GM23338 (cell line): ENCODE measurements around the gene OIT3. TPM values are rescaled to one million over a fixed set of nuclear protein-coding genes. Genes with fewer than 3 reads are reported as not detected.

Experiments
- ATAC-seq: fragments of 200-7000 bp; cut with Tn5 transposase; 3 replicates; pipeline ENCODE4 v1.9.1; 2020
- DNase-seq: peaks from one replicate; pipeline ENCODE4 v3.0.0-alpha.2; 2015; ENCODE audit warnings: low spot score
- H2AFZ ChIP-seq: fragments of 200-600 bp; sonication (generic); 2 replicates; pipeline ENCODE4 v1.8.0; 2016; ENCODE audit warnings: antibody characterized with exemption, mild to moderate bottlenecking, moderate library complexity
- H3F3A ChIP-seq: fragments of 200-600 bp; sonication (generic); replicated peaks from 2 replicates; pipeline ENCODE4 v1.8.0; 2017; ENCODE audit warnings: antibody characterized with exemption, mixed run types, low read depth
- H3K27ac ChIP-seq: fragments of 200-600 bp; sonication (generic); 2 replicates; pipeline ENCODE4 v1.6.1; 2016; ENCODE audit warnings: low read depth
- H3K27me3 ChIP-seq: fragments of 200-600 bp; sonication (generic); 2 replicates; pipeline ENCODE4 v1.8.0; 2016; ENCODE audit warnings: mild to moderate bottlenecking, mixed run types, moderate library complexity; ENCODE audit not compliant: insufficient read depth
- H3K36me3 ChIP-seq: fragments of 200-600 bp; sonication (generic); 2 replicates; pipeline ENCODE4 v1.8.0; 2016; ENCODE audit warnings: mild to moderate bottlenecking; ENCODE audit not compliant: insufficient read depth
- H3K4me1 ChIP-seq: fragments of 200-600 bp; sonication (generic); 2 replicates; pipeline ENCODE4 v1.8.0; 2016; ENCODE audit warnings: mild to moderate bottlenecking, moderate library complexity; ENCODE audit not compliant: insufficient read depth
- H3K4me2 ChIP-seq: fragments of 200-600 bp; sonication (generic); 2 replicates; pipeline ENCODE4 v1.7.1; 2017; ENCODE audit warnings: mixed run types
- H3K4me3 ChIP-seq: fragments of 200-600 bp; sonication (generic); 2 replicates; pipeline ENCODE4 v1.6.1; 2016; ENCODE audit warnings: mixed run types
- H3K79me2 ChIP-seq: fragments of 200-600 bp; sonication (generic); replicated peaks from 2 replicates; pipeline ENCODE4 v1.8.0; 2017; ENCODE audit warnings: mild to moderate bottlenecking; ENCODE audit not compliant: insufficient read depth
- H3K9me2 ChIP-seq: fragments of 200-600 bp; sonication (generic); 2 replicates; pipeline ENCODE4 v1.8.0; 2017; ENCODE audit not compliant: insufficient read depth
- H4K20me1 ChIP-seq: fragments of 200-600 bp; sonication (generic); replicated peaks from 2 replicates; pipeline ENCODE4 v1.8.0; 2017; ENCODE audit warnings: mild to moderate bottlenecking; ENCODE audit not compliant: insufficient read depth
- H3K27ac Mint-ChIP-seq: 2 replicates; pipeline ENCODE4 v1.8.0; 2020; ENCODE audit warnings: inconsistent platforms, mild to moderate bottlenecking, moderate library complexity, mixed read lengths
- H3K27me3 Mint-ChIP-seq: 3 replicates; pipeline ENCODE4 v1.8.0; 2022; ENCODE audit warnings: low read depth, mild to moderate bottlenecking, moderate library complexity, mixed read lengths, inconsistent platforms; ENCODE audit not compliant: insufficient read depth, poor library complexity
- H3K36me3 Mint-ChIP-seq: 3 replicates; pipeline ENCODE4 v1.8.0; 2021; ENCODE audit warnings: low read depth, mild to moderate bottlenecking, inconsistent platforms, moderate library complexity, mixed read lengths
- H3K4me1 Mint-ChIP-seq: 3 replicates; pipeline ENCODE4 v1.8.0; 2020; ENCODE audit warnings: mild to moderate bottlenecking, inconsistent platforms, mixed read lengths
- H3K4me3 Mint-ChIP-seq: 3 replicates; pipeline ENCODE4 v1.8.0; 2021; ENCODE audit warnings: moderate library complexity, mild to moderate bottlenecking, inconsistent platforms, mixed read lengths
- H3K9me3 Mint-ChIP-seq: 3 replicates; pipeline ENCODE4 v1.8.0; 2020; ENCODE audit warnings: moderate library complexity, mild to moderate bottlenecking, inconsistent platforms, mixed read lengths
- CREB1 ChIP-seq: fragments of 250-450 bp; sonication (Bioruptor Pico); IDR thresholded peaks from 2 replicates; pipeline ENCODE4 v1.5.0; 2020; ENCODE audit warnings: low read depth, mild to moderate bottlenecking, moderate library complexity
- ETS1 ChIP-seq: IDR thresholded peaks from 2 replicates; pipeline ENCODE4 v1.6.1; 2016; ENCODE audit warnings: antibody characterized with exemption
- EZH2 ChIP-seq: fragments of 200-600 bp; sonication (generic); IDR thresholded peaks from one replicate; pipeline ENCODE4 v1.8.0; 2017; ENCODE audit warnings: antibody characterized with exemption, mild to moderate bottlenecking, low read depth; ENCODE audit not compliant: unreplicated experiment
- EZH2phosphoT487 ChIP-seq: fragments of 200-600 bp; sonication (generic); IDR thresholded peaks from one replicate; pipeline ENCODE4 v1.8.1; 2018; ENCODE audit warnings: antibody characterized with exemption; ENCODE audit not compliant: unreplicated experiment
- JUNB ChIP-seq: IDR thresholded peaks from one replicate; pipeline ENCODE4 v1.6.1; 2016; ENCODE audit warnings: antibody characterized with exemption; ENCODE audit not compliant: unreplicated experiment
- NANOG ChIP-seq: IDR thresholded peaks from 2 replicates; pipeline ENCODE4 v1.6.1; 2016; ENCODE audit warnings: antibody characterized with exemption, borderline replicate concordance
- POLR2AphosphoS5 ChIP-seq: IDR thresholded peaks from 2 replicates; pipeline ENCODE4 v1.6.1; 2016; ENCODE audit warnings: antibody characterized with exemption, low read depth
- REST ChIP-seq: IDR thresholded peaks from one replicate; pipeline ENCODE4 v1.6.1; 2018; ENCODE audit warnings: antibody characterized with exemption; ENCODE audit not compliant: unreplicated experiment
- STAT1 ChIP-seq: IDR thresholded peaks from one replicate; pipeline ENCODE4 v1.6.1; 2016; ENCODE audit warnings: antibody characterized with exemption; ENCODE audit not compliant: unreplicated experiment
- ZNF331 ChIP-seq: fragments of 250-450 bp; sonication (Bioruptor Pico); IDR thresholded peaks from 2 replicates; pipeline ENCODE4 v1.5.0; 2020; ENCODE audit warnings: low read depth, mild to moderate bottlenecking, moderate library complexity
- ZNF462 ChIP-seq: fragments of 250-450 bp; sonication (Bioruptor Pico); IDR thresholded peaks from 2 replicates; pipeline ENCODE4 v1.5.0; 2020; ENCODE audit warnings: mild to moderate bottlenecking, moderate library complexity
- polyA plus RNA-seq: library from polyadenylated mRNA; unstranded; fragments of >200 nt; fragmentation: Nextera tagmentation; extraction: Ambion mirVana; gene quantifications from 2 replicates; pipeline ENCODE4 v1.2.1, GENCODE V29; 2016
- total RNA-seq: library from RNA; depleted of rRNA; stranded (reverse); fragments of >200 nt; shearing (Covaris generic); gene quantifications from 2 replicates; pipeline ENCODE4 v1.2.3, GENCODE V29; 2014

OIT3 gene
- total and polyA plus RNA-seq, 2 experiments from 2014 or later: not detected

GRCh38 chr10:72879245-72879644, 14.3 kb upstream of the OIT3 start (continued):
- TF ChIP-seq EZH2phosphoT487 (no peak), CREB1 (CRISPR knock-in tag) (no peak), STAT1 (no peak), EZH2 (no peak), REST (no peak), POLR2AphosphoS5 (no peak)

GRCh38 chr10:72881291-72881690, 12.2 kb upstream of the OIT3 start:
- no peaks in the 10 kb centered on the region for H3K27me3 ChIP-seq
- Mint-ChIP-seq H3K27me3 (peaks cover 3% of the 10 kb centered on the region), H3K27ac (no peak overlapping the region), H3K4me1 (peaks cover 27% of the 10 kb centered on the region), H3K36me3 (peaks cover 76% of the 10 kb centered on the region), H3K4me3 (no peak overlapping the region), H3K9me3 (peaks cover 27% of the 10 kb centered on the region)
- H3K79me2 ChIP-seq: no peaks in the 10 kb centered on the region
- peaks cover 12% of the 10 kb centered on the region for H3K4me1 ChIP-seq
- H3K4me3 ChIP-seq: no peak overlapping the region
- peaks cover 4% of the 10 kb centered on the region; the same call in 1 of the 2 replicates for H3K9me2 ChIP-seq
- H3K4me2 ChIP-seq: no peak overlapping the region
- no peak overlapping the region for H3K27ac ChIP-seq
- H4K20me1 ChIP-seq: no peaks in the 10 kb centered on the region
- DNase-seq (no peak), ATAC-seq (no peak)
- no peaks in the 10 kb centered on the region for H3F3A ChIP-seq
- no peak overlapping the region for H2AFZ ChIP-seq
- peaks cover 23% of the 10 kb centered on the region for H3K36me3 ChIP-seq
- no peak for TF ChIP-seq ZNF462 (CRISPR knock-in tag)
- no peak for TF ChIP-seq ZNF331 (CRISPR knock-in tag)
- no peak for TF ChIP-seq JUNB
- no peak for TF ChIP-seq ETS1
- TF ChIP-seq CREB1 (CRISPR knock-in tag): no peak
- no peak for TF ChIP-seq EZH2
- no peak for TF ChIP-seq REST
- TF ChIP-seq NANOG: no peak
- no peak for TF ChIP-seq POLR2AphosphoS5
- TF ChIP-seq EZH2phosphoT487: no peak
